Measurements from ENCODE around the gene EID3. TPM values are rescaled to one million over a fixed set of nuclear protein-coding genes. Genes with fewer than 3 reads are reported as not detected.

The EID3 gene
- total RNA-seq, 2 donors from 2014 or later: 2.9 to 4.6 TPM

- H3K9me3 ChIP-seq: no peaks in the 10 kb centered on the region
- H3K27ac ChIP-seq: peak overlapping the region; percentile 76 to 95 (median 90)
- H3K36me3 ChIP-seq (replicated peaks in 1 of 2; ENCODE audit: insufficient read depth in 1 of 2, low read depth in 2 of 2): no peaks in the 10 kb centered on the region
- DNase-seq (peak; percentile 92 to 95 (median 94)), ATAC-seq (peak; percentile 90)
- peak overlapping the region; percentile 17 to 37 for H3K4me3 ChIP-seq
- H3K27me3 ChIP-seq: no peaks in the 10 kb centered on the region
- peaks cover 29% of the 10 kb centered on the region for H3K4me1 ChIP-seq
- WGBS, 2 donors: 1% methylated on average over 20 to 40 of the region's 40 CpGs
- peak in 2 of 7 experiments; percentile 14 to 18 for TF ChIP-seq CTCF (IDR thresholded peaks at IDR 0.05)
- peak; percentile 47 to 93 (median 85) for TF ChIP-seq POLR2A (IDR thresholded peaks at IDR 0.05)
- intact Hi-C loops (cut with DNase I): loop anchor here (10.0 kb wide), 1 partner anchor 62 kb away; no protein-coding TSS in a partner anchor
These were observed 16.7 kb upstream of the EID3 start for GRCh38 chr12:104286516-104287482.

GRCh38 chr12:104288635-104289274 lies 14.8 kb upstream of the EID3 start:
- H3K4me1 ChIP-seq: peaks cover 29% of the 10 kb centered on the region
- DNase-seq: peak; percentile 81 to 88 (median 84)

GRCh38 chr12:104290320-104290719 lies 13.2 kb upstream of the EID3 start:
- DNase-seq (no peak), ATAC-seq (no peak)
- Histone ChIP-seq H3K4me3 (no peak overlapping the region), H3K27ac (no peak overlapping the region), H3K4me1 (peaks cover 29% of the 10 kb centered on the region), H3K27me3 (no peaks in the 10 kb centered on the region), H3K9me3 (no peaks in the 10 kb centered on the region), H3K36me3 (replicated peaks in 1 of 2; ENCODE audit: insufficient read depth in 1 of 2, low read depth in 2 of 2) (no peaks in the 10 kb centered on the region)
- TF ChIP-seq CTCF (IDR thresholded peaks at IDR 0.05): no peak
- TF ChIP-seq POLR2A (IDR thresholded peaks at IDR 0.05): no peak
- intact Hi-C loops (cut with DNase I): no loop called here
- WGBS, 2 donors: 83 to 92% methylated on average over 8 of the region's 8 CpGs

More at GRCh38 chr12:104288635-104289274, 14.8 kb upstream of the EID3 start:
- 0% methylated on average over 35 to 41 of the region's 41 CpGs for WGBS, 2 donors
- Histone ChIP-seq H3K27me3 (no peaks in the 10 kb centered on the region), H3K9me3 (no peaks in the 10 kb centered on the region), H3K4me3 (peak overlapping the region; percentile 9 to 32), H3K27ac (peak overlapping the region; percentile 4 to 95 (median 90)), H3K36me3 (replicated peaks in 1 of 2; ENCODE audit: insufficient read depth in 1 of 2, low read depth in 2 of 2) (no peaks in the 10 kb centered on the region)
- TF ChIP-seq CTCF (IDR thresholded peaks at IDR 0.05): peak in 1 of 7 experiments; percentile 20
- TF ChIP-seq POLR2A (IDR thresholded peaks at IDR 0.05): peak; percentile 50 to 89 (median 83)
- intact Hi-C loops (cut with DNase I): loop anchor here (10.0 kb wide), 1 partner anchor 64 kb away; no protein-coding TSS in a partner anchor
- ATAC-seq: peak; percentile 76

GRCh38 chr12:104290855-104291254 lies 12.7 kb upstream of the EID3 start:
- WGBS, 2 donors: 98% methylated on average over 5 of the region's 5 CpGs
- Histone ChIP-seq H3K27ac (no peak overlapping the region), H3K4me1 (peaks cover 24% of the 10 kb centered on the region), H3K9me3 (no peaks in the 10 kb centered on the region), H3K36me3 (replicated peaks in 1 of 2; ENCODE audit: insufficient read depth in 1 of 2, low read depth in 2 of 2) (no peaks in the 10 kb centered on the region), H3K4me3 (no peak overlapping the region), H3K27me3 (no peaks in the 10 kb centered on the region)
- TF ChIP-seq POLR2A (IDR thresholded peaks at IDR 0.05): no peak
- TF ChIP-seq CTCF (IDR thresholded peaks at IDR 0.05): no peak
- intact Hi-C loops (cut with DNase I): no loop called here
- ATAC-seq (no peak), DNase-seq (no peak)
